ENCODE results near the gene EYS.
"Not testable (repeated sequence)": the region's sequence is repeated elsewhere in the genome, so short reads cannot be mapped to it uniquely, and the experiment has no call there.

Gene EYS

DNA sequence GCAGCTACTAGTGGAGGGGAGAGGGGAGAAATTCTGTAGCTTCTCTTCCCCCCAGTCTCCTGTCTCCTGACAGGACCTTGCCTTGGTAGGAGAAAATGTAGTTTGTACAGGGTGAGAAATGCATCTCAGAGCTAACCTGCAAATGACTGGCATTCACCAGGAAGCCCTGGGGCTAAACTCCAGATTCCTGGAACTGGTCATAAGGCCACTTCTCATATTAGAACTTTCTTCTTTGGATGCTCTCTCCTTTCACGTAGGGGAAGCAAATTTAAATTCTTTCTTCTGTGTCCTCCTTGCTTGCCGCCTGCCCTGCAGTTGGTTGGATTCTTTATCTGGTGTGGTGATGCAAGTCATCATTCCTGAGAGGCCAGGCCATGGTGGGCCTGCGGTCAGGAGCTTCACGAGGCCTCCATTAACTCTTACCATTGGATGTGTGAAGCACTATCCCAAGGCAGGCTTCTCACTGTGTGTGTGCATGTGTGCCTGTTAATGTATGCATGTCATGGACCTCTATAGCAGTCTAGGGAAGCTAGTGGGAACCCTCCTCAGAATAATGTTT, 1889.5 kb downstream of the EYS start:
- DNase-seq (ENCODE audit: low read depth): peak; percentile 5

DNA sequence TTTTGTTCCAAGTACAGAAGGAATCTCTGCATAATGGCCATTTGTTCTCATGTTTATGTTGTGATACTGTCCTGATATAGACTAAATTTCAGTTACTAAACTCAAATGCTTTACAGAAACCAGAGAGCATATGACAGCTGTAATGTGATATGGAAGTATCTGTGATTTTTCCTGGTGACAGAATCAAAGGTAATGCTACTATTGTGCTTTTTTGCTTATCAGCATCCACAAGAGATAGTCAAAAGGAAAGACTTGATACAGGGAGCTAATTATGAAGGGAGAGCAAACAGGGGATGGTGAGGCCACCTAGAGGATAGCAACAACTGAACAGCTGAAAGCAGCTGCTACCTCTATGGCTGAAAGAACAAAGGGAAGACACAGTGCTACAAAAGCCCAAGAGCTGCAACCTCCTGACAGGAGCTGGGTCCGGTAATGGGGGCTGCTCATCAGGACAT, 1890.0 kb downstream of the EYS start:
- DNase-seq (ENCODE audit: low read depth): peak; percentile 39

GRCh38 chr6:63816401-63816981, 1890.5 kb downstream of the EYS start:
- DNase-seq (ENCODE audit: low read depth): no peak

DNA sequence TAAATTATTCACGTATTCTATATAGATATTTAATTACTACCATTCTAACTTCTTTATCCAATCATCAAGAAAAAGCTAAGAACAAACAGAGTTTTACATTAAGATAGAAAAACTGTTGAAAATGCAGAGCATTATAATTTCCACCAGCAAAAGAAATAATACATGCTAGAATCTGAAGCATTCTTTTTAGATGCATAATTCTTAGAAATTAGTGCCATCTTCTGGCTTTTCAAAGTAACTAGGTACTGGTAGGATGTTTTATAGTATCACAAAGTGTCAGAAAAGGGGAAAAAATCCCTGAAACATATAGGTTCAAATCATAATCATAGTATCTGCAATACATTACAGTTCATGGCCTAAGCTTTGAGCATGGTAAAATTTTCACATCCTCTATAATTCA, 1892.6 kb downstream of the EYS start:
- no peak for DNase-seq (ENCODE audit: low read depth)

DNA sequence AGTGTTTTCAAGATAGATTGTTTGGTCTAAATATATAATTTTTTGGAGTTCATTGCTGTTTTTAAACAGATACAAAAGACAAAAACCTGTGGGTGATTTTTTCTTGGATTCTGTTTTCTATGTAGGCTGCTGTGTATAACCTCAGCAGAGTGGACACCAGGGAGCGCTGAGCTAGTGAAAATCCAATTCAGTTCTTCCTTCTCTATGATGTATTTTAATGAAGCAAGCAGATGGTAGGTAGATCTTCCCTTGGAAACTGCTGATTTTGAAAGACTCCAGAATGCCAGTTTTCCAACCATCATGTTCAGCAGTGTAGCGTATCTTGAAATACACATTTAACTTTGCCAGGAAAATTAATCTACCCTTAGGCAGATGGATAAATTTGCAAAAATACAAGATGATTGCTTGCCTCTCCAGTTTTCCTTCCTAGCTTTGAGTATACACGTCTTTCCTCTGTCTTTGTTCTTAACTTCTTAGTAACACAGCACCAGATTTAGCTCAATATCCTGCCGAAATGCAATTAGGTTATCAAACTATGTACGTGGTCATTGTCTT, 1893.4 kb downstream of the EYS start:
- DNase-seq (ENCODE audit: low read depth): no peak

- no peak for DNase-seq (ENCODE audit: low read depth)
These were observed 1898.5 kb downstream of the EYS start for GRCh38 chr6:63808576-63808975.

DNA sequence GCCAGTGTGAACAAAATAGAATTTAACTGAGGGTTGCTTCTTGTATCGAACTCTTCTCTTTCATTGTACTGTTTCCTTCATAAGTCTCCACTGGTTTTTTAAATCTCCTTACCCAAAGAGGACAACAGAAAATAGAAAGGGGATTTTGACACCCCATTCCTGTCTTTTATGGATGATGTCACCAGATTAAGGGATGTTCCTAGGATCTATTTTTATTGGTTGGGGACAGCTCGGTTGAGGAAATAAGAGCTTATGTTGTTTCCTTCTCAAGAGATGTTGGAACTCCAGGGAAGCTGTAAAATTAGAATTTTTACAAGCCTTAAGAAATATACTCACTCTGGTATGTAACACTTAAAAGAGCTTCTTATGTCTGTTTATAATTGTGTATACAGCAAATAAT, 1900.0 kb downstream of the EYS start:
- DNase-seq (ENCODE audit: low read depth): peak; percentile 31

- DNase-seq (ENCODE audit: low read depth): no peak
These were observed 1900.5 kb downstream of the EYS start for GRCh38 chr6:63806573-63806913.

DNA sequence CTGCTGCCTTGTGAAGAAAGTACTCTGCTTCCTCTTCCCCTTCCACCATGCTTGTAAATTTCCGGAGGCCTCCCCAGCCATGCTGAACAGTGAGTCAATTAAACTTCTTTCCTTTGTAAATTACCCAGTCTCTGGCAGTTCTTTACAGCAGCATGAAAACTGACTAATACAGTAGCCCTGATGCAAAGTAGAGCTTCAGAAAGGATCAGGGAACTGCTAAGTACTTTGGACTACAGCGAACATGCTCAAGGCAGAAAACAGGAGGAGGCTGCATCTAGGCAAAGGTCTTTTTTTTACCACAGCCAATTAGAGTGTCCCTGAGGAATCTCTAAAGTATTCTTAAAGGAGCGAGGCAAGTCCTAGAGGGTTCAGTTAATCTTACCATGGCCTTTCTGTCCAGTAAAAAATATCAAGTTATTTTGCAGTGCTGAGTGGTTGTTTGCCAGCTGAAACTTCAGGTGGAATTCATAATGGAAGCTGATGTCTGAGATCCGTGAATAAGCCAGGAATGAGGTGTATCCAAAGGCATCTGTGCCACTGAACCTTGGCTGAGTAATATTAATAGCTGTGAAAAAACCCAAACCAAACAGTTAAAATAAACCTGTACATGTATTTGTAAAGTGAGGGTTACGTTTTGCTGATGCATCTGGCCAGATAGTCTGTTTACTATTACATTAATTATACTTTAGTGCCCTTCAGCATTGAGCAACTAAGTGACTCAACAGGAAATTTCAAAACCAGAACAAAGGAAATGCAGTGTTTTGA, 1901.0 kb downstream of the EYS start:
- peak; percentile 91 for DNase-seq (ENCODE audit: low read depth)

DNA sequence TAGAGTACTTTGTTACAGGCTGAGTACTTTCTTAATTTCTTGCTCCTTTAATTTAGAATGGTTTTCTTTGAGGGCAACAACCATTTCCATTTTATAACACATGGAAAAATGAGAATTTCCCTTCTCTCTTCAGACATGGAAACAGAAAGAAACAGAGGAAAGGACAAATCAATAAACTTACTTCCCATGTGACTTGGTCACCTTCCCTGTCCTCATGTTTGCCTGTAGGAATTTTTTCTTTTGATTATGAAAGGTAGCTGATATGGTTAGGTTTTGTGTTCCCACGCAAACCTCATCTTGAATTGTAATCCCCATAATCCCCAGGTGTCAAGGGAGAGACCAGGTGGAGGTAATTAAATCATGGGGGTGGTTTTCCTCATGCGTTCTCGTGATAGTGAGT, 1901.7 kb downstream of the EYS start:
- no peak for DNase-seq (ENCODE audit: low read depth)

- peak; percentile 96 for DNase-seq (ENCODE audit: low read depth)
These were observed 1902.6 kb downstream of the EYS start for GRCh38 chr6:63804381-63804956.

- no peak for DNase-seq (ENCODE audit: low read depth)
These were observed 1903.7 kb downstream of the EYS start for GRCh38 chr6:63803371-63803770.

GRCh38 chr6:63802606-63803206, 1904.3 kb downstream of the EYS start:
- DNase-seq (ENCODE audit: low read depth): peak; percentile 39

- DNase-seq (ENCODE audit: low read depth): not testable (repeated sequence)
These were observed 1906.6 kb downstream of the EYS start for GRCh38 chr6:63800386-63800785.

GRCh38 chr6:63799813-63800212, 1907.2 kb downstream of the EYS start:
- DNase-seq (ENCODE audit: low read depth): no peak

DNA sequence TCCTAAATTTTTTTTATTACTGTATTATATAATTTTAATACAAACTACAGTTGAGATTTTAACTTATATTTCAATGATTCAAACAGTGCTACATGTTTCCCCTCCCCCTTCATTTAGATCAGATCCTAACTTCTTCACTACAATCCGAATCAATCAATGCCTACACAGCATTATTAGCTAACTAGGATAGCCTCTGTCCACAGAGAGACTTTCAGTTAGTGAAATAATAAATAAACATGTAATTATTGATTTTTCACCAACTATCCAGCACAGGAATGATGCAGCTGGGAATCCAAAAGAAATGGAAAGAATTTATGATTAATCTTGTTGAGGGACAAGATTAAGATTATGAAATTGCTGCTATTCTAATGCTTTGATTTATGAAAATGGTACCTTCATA, 1907.7 kb downstream of the EYS start:
- no peak for DNase-seq (ENCODE audit: low read depth)

GRCh38 chr6:63798378-63798777, 1908.6 kb downstream of the EYS start:
- DNase-seq (ENCODE audit: low read depth): no peak

DNA sequence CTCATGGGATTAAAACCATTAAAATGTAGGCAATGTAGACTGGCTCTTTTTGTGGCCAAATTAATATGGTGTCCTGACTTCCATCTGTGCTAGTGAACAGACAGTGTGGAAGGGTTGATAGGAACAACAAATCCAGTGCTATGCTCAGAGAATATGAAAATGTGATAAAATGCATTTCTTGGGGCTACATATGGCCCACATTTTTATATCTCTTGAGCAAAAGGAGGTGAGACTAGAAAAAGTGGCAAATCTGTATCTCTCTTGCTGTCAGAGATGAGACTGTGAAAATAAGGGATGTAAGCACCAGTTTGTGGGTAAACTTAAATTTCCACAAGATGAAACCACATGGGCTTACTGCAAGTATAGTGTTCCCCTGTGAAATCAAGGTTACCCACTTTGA, 1909.3 kb downstream of the EYS start:
- DNase-seq (ENCODE audit: low read depth): no peak

GRCh38 chr6:63795826-63796225, 1911.2 kb downstream of the EYS start:
- DNase-seq (ENCODE audit: low read depth): no peak

GRCh38 chr6:63795006-63795405, 1912.0 kb downstream of the EYS start:
- DNase-seq (ENCODE audit: low read depth): no peak

GRCh38 chr6:63793465-63794137, 1913.4 kb downstream of the EYS start:
- DNase-seq (ENCODE audit: low read depth): no peak
